GM10847 (cell line): ENCODE measurements around the gene SEL1L3.

Experiments
- POLR2A ChIP-seq: IDR thresholded peaks from 2 replicates; pipeline ENCODE4 v1.6.1; 2011; ENCODE audit not compliant: insufficient read length; ENCODE audit errors: extremely low read depth

Gene SEL1L3

DNA sequence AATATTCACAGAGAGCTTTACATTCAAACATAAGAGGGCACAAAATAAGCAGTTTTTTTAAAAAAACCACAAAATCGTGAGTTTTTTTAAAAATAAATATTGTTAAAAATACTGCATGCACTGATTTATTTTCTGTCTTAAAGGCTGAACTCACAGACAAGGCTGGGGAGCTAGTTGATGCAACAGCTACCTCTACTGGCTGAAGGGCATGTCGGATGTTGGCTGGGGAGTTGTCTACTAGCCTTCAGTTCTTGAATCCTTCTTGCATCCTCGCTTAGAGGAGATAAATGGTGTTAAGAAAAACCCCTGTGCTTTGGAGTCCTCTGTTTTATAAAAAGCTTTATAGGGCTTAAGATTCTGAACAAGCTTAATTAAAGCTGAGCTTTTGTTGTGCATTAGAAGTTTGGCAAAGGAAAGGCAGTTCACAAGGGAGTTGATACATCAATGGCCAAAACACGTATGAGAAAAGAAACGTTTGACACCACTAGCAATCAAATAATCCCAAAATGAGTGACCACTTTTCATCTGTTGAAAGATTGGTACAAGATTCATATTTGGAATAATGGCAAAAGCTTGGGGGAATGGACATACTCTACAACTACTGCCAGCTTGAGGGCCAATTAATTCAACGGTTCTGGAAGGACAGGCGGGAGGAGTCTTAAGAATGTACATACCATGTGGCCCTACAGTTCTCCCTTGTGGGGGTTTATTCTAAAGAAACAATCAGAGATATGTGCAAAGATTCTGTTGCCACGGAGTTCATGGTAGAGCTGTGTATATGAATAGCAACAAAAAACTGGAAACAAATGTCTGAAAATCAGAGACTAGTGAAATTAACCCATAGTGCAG, 94.7 kb downstream of the SEL1L3 start:
- no peak for TF ChIP-seq POLR2A

- TF ChIP-seq POLR2A = no peak
These were observed 102.2 kb downstream of the SEL1L3 start for GRCh38 chr4:25760518-25761157.

GRCh38 chr4:25760048-25760447, 102.7 kb downstream of the SEL1L3 start:
- no peak for TF ChIP-seq POLR2A

DNA sequence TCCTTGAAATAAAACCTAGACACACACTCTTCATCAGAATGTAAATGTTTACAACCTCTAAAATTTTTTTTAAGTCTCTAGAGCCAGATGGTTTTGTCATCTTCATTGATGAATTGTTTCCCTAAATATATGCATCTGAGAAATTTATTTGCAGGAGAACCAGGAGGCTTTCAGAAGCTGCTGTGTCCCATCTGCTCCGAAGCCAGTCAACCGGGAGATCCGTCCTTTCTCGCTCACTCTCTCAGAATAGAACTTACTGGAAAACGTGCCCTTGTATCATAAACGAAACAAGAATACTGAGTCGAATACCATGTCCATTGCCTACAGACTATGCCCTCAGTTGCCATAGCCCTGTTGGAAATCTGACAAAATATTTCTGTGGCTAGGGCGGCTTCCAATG, 103.7 kb downstream of the SEL1L3 start:
- TF ChIP-seq POLR2A = no peak

- no peak for TF ChIP-seq POLR2A
These were observed 105.3 kb downstream of the SEL1L3 start for GRCh38 chr4:25757452-25757851.

GRCh38 chr4:25756503-25756902, 106.3 kb downstream of the SEL1L3 start:
- no peak for TF ChIP-seq POLR2A

DNA sequence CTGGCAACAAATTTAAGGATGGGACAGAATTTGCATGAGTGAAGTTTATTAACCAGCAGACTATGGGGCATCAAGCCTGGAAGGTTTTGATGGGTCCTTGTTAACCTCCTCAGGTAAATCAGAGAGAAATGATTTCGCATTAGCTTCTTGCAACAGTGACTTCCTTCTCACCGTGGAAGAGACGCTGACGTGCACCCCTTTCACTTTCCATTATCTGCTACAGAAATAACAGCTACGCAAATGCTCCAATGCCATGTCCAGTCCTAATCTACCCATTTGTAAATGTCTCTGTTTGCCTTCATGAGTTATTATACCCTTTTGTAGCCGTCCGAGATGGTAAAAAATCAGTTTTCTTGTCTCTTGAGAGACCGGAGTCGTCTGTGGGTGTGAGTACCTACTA, 106.9 kb downstream of the SEL1L3 start:
- no peak for TF ChIP-seq POLR2A

DNA sequence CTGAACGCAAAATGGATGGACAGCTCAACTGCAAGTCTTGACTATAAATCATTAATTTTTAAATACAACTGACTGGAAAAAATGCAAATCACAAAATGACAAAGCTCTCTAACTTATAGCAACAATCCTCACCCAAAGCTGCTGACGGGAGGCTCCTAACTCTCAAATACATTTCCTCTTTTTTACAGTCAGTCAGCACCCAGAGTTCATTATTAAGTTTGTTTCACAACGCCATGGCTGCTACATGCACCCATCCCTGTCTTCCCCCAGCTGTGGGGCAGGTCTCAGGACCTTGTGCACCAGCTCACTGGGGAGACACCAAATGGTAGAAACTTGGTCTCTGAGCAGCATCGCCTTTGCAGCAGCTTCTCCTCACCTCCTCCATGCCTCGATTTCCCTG, 109.5 kb downstream of the SEL1L3 start:
- no peak for TF ChIP-seq POLR2A

- no peak for TF ChIP-seq POLR2A
These were observed 111.9 kb downstream of the SEL1L3 start for GRCh38 chr4:25750874-25751273.

DNA sequence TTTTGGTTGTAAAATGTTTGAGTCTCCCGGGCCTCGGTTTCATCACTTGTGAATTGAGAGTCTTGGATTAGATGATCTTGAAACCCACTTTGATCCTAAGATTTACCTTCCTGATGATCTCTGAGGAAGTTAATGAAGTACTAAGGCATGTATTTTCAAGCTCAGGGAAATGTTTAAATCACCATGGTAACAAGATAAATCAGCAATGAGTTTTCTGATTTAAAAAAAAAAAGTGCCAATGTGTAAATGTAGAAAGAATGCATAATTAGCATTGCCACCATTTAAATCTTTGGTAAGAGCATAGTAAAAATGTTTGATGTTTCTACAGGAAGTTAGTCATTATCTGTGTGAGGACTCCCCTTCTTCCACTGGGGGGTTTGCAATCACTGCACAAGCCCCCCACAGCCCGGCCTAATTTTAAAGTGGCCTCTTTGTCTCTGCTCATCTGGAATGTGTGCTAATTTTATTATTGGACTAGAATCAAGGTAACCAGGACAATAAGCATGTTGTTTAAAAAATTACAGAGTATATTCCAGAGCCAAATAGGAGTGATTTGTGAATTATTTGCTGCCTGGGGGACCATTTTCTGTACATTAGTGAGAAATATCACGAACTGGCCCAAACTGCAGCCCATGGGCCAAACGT, 113.5 kb downstream of the SEL1L3 start:
- TF ChIP-seq POLR2A = no peak

DNA sequence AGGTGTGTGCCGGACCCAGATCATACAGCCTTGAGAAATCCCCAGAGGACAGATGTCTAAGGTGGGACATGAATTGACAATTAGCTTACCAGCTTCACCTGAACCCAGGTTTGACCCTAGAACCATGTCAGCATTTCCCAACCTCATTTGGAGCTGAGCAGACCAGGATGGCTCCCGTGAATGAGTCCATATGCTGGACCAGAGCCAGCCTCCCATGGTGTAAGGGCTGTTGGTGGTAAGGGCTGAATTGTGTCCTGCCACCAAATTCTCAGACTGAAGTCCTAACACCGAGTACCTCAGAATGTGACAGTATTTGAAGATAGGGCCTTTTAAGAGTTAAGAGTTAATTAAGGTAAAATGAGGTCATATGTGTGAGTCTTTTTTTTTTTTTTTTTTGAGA, 118.8 kb downstream of the SEL1L3 start:
- no peak for TF ChIP-seq POLR2A

GRCh38 chr4:25729564-25729963, 133.2 kb downstream of the SEL1L3 start:
- no peak for TF ChIP-seq POLR2A

DNA sequence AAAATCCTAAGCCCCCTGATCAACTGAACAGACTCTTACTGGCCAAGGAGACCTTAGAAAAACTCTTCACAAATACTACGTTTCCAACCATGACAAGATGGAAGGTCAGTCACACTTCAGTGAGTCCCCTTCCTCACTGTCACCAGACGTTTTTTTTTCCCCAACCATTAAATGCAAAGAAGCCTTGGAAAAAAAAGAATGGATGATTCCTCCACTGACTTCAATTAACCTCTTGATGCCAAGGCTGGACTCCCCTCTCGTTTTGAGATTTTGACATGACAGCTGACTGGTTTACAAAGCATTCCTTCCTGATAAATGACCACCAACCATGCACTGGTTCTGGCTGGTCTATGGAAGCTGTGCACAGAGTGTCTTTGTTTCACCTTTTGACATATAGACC, 133.9 kb downstream of the SEL1L3 start:
- TF ChIP-seq POLR2A = no peak

- no peak for TF ChIP-seq POLR2A
These were observed 134.9 kb downstream of the SEL1L3 start for GRCh38 chr4:25727711-25728493.

- no peak for TF ChIP-seq POLR2A
These were observed 136.9 kb downstream of the SEL1L3 start for GRCh38 chr4:25725870-25726269.
